ENCODE measurements around the gene DDI2. TPM values are rescaled to one million over a fixed set of nuclear protein-coding genes. Genes with fewer than 3 reads are reported as not detected.
A peak's percentile ranks its signal among the peaks of the same experiment; 100 is the strongest.
"Not testable (repeated sequence)": the region's sequence is repeated elsewhere in the genome, so short reads cannot be mapped to it uniquely, and the experiment has no call there.

DDI2 gene
- total RNA-seq, 2 experiments from 2014 or later: 31.6 to 33.3 TPM

DNA sequence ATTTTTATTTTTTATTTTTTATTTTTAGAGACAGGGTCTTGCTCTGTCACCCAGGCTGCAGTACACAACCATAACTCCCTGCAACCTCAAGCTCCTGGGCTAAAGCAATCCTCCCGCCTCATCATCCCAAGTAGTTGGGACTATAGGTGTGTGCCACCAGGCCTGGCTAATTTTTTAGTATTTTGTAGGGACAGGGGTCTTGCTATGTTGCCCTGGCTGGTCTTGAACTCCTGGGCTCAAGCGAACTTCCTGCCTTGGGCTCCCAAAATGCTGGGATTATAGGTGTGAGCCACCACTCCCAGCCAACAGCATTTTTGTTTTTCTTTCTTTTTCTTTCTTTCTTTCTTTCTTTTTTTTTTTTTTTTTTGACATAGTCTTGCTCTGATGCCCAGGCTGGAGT, 80.9 kb downstream of the DDI2 start:
- ATAC-seq (ENCODE audit: low read depth): no peak
- no peak for DNase-seq
- Mint-ChIP-seq H3K4me1 (peaks cover 22% of the 10 kb centered on the region), H3K27me3 (no peaks in the 10 kb centered on the region), H3K36me3 (peaks cover 14% of the 10 kb centered on the region), H3K27ac (peak overlapping the region; percentile 61), H3K4me3 (peak overlapping the region; percentile 52), H3K9me3 (no peaks in the 10 kb centered on the region)
- POLR2A ChIA-PET: interaction anchor here (0.8 to 2.8 kb wide), 4 partner anchors 13 to 107 kb away, joined by 3 to 37 read pairs (median 10); partner anchors contain the start of genes DDI2 and PLEKHM2

DNA sequence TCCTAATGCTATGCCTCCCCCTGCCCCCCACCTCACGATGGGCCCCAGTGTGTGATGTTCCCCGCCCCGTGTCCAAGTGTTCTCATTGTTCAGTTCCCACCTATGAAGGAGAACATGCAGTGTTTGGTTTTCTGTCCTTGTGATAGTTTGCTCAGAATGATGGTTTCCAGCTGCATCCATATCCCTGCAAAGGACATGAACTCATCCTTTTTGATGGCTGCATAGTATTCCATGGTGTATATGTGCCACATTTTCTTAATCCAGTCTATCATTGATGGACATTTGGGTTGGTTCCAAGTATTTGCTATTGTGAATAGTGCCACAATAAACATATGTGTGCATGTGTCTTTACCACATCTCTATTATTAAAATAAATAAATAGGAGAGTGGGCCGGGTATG, 82.1 kb downstream of the DDI2 start:
- DNase-seq; H3K9me3 Mint-ChIP-seq; H3K4me3 Mint-ChIP-seq; H3K27ac Mint-ChIP-seq; POLR2A ChIA-PET; ATAC-seq (ENCODE audit: low read depth); H3K27me3 Mint-ChIP-seq: not testable (repeated sequence)
- H3K36me3 Mint-ChIP-seq: peaks cover 11% of the 10 kb centered on the region
- peaks cover 21% of the 10 kb centered on the region for H3K4me1 Mint-ChIP-seq

DNA sequence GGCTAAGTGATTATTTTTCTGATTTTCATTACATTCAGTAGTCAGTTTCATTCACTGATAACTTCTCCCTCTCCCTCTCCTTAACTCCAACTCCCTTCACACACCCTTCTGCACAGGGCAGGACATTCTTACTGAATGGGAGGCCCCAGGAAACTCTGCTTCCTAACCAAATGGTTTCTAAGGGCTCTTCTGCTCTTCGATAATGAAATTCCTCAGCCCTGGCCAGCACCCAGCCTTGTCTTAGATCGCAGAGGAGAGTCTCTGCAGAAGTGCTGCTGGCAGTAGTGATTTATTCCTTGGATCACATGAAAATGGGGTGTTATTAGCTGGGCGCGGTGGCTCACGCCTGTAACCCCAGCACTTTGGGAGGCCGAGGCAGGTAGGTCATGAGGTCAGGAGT, 83.2 kb downstream of the DDI2 start:
- POLR2A ChIA-PET: interaction anchor here (0.6 kb wide), 1 partner anchor 1319 kb away, joined by 3 read pairs; no protein-coding TSS in a partner anchor
- H3K9me3 Mint-ChIP-seq: no peaks in the 10 kb centered on the region
- H3K4me1 Mint-ChIP-seq: peaks cover 16% of the 10 kb centered on the region
- DNase-seq (no peak), ATAC-seq (ENCODE audit: low read depth) (no peak)
- H3K4me3 Mint-ChIP-seq: no peak overlapping the region
- peak overlapping the region; percentile 21 for H3K27ac Mint-ChIP-seq
- peaks cover 11% of the 10 kb centered on the region for H3K36me3 Mint-ChIP-seq
- no peaks in the 10 kb centered on the region for H3K27me3 Mint-ChIP-seq

DNA sequence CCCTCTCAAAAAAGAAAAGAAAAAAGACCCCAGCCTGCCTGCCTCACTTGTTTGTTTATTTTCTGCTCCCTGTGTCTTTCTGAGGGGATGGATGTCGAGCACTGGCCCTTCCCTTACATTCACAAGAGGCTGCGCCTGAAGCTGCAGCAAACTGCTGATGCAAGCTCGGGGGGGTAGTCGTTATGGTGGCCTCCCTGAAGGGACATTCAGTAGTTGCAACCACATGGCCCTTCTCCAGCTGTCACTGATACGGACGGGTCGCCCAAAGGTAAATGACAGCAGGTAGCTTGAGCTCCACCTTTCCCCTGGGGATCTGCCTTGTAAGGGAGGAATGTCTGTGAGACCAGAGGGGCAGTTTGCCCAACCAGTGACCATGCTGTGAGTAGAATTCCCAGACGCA, 84.5 kb downstream of the DDI2 start:
- POLR2A ChIA-PET: interaction anchor here (0.5 kb wide), 1 partner anchor 10 kb away, joined by 4 read pairs; no protein-coding TSS in a partner anchor
- Mint-ChIP-seq H3K27me3 (no peaks in the 10 kb centered on the region), H3K4me1 (peaks cover 13% of the 10 kb centered on the region), H3K36me3 (peaks cover 18% of the 10 kb centered on the region), H3K27ac (no peak overlapping the region), H3K4me3 (no peak overlapping the region), H3K9me3 (no peaks in the 10 kb centered on the region)
- ATAC-seq (ENCODE audit: low read depth) (no peak), DNase-seq (no peak)

DNA sequence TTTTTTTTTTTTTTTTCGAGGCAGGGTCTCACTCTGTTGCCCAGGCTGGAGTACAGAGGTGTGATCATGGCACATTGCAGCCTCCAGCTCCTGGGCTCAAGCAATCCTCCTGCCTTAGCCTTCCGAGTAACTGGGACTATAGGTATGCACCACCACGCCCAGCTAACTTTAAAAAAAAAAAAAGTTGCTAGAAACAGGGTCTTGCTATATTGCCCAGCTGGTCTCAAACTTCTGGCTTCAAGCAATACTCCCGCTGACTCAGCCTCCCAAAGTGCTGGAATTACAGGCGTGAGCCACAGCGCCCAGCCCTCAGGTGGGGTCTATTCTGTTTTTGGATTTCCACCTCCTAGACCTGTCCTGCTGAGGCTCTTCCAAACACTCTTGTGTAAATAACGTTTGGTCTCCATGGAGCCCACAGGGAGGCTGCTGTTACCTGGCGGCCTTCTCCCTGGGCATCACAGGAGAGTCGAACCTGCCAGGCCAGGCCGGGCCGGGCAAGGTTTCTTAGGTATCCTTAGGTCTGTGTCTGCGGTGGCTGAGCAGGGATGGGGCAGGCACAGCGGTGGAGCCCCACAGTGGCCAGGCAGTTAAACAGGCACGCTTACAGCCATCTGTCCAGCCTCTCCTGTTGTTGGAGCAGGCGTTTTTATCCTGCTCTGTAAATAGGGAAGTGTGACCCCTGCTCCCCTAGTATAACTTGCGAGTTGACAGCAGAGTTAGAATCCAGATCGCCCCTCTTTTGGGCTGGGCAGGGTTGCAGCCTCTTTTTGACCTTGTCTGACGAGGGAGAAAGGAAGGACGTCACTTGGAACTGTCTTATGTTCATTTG, 85.7 kb downstream of the DDI2 start:
- no peak overlapping the region for H3K27ac Mint-ChIP-seq
- H3K9me3 Mint-ChIP-seq: no peaks in the 10 kb centered on the region
- H3K4me3 Mint-ChIP-seq: no peak overlapping the region
- POLR2A ChIA-PET: no interaction called here
- peaks cover 5% of the 10 kb centered on the region for H3K4me1 Mint-ChIP-seq
- ATAC-seq (ENCODE audit: low read depth) (no peak), DNase-seq (no peak)
- H3K36me3 Mint-ChIP-seq: peaks cover 16% of the 10 kb centered on the region
- no peaks in the 10 kb centered on the region for H3K27me3 Mint-ChIP-seq

DNA sequence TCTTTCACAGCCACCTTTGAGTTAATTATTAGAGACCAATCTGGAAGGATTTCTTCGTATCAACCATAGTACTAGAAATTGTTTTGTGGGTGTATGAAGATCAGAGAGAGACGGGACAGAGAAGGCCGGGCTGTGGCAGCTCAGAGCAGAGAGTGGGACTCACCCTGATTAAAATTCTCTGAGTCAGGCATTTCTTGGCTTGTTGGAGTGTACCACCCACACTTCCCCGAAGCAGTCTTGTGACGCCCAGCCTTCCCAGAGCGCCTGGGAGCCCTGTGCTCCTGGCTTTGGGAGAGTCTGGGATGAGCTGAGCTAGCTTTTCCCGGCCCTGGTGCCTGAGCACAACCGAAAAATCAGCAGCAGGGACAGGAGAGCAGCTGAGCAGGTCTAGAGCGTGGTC, 86.3 kb downstream of the DDI2 start:
- no peak overlapping the region for H3K27ac Mint-ChIP-seq
- DNase-seq: no peak
- H3K27me3 Mint-ChIP-seq: no peaks in the 10 kb centered on the region
- POLR2A ChIA-PET: no interaction called here
- ATAC-seq (ENCODE audit: low read depth): no peak
- H3K4me3 Mint-ChIP-seq: no peak overlapping the region
- H3K4me1 Mint-ChIP-seq: peaks cover 5% of the 10 kb centered on the region
- H3K9me3 Mint-ChIP-seq: no peaks in the 10 kb centered on the region
- peaks cover 16% of the 10 kb centered on the region for H3K36me3 Mint-ChIP-seq

DNA sequence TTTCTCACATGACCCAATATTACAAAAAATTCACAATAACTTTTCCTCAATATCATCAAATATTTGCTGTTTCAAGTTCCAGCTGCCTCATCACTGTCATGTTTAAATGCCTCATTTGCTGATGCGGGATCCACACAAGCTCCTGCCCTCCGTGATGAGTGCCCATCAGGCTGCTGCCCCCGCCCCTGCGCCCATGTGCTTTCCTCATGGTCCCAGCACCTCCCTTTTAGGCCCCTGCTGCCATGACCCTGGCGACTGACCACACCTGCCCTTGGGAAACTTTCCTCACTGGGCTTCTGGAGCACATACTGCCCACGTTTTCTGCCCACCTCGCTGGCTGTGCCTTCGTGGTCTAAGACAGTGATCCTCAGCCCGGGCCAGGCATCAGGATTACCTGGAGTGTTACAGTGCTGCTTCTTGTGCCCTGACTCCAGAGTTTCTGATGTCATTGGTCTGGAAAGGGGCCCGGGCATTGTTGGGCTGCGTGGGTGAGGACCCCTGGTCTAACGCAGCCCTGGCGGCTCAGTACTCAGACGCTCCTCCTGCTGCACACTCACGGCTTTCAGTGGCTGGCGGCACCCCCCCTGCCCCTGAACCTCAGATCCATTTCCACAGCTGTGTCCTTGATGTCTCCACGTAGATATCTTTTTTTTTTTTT, 87.4 kb downstream of the DDI2 start:
- POLR2A ChIA-PET: interaction anchor here (0.6 to 0.7 kb wide), 2 partner anchors 45 to 163 kb away, joined by 3 to 6 read pairs; no protein-coding TSS in a partner anchor
- Mint-ChIP-seq H3K9me3 (no peaks in the 10 kb centered on the region), H3K4me1 (peaks cover 2% of the 10 kb centered on the region), H3K4me3 (no peak overlapping the region), H3K36me3 (peaks cover 12% of the 10 kb centered on the region), H3K27me3 (no peaks in the 10 kb centered on the region), H3K27ac (no peak overlapping the region)
- no peak for DNase-seq
- ATAC-seq (ENCODE audit: low read depth): no peak

DNA sequence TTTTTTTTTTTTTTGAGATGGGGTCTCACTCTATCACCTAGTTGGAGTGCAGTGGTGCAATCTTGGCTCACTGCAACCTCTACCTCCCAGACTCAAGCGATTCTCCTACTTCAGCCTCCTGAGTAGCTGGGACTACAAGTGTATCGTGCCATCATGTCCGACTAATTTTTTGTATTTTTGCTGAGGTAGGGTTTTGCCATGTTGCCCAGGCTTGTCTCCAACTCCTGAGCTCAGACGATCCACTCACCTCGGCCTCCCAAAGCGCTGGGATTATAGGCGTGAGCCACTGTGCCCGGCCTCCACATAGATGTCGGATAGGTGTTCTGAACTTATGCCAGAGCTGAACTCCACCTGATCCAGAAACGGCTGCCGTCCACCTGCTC, 87.9 kb downstream of the DDI2 start:
- ATAC-seq (ENCODE audit: low read depth) (no peak), DNase-seq (no peak)
- Mint-ChIP-seq H3K27me3 (no peaks in the 10 kb centered on the region), H3K4me3 (no peak overlapping the region), H3K36me3 (peaks cover 12% of the 10 kb centered on the region), H3K27ac (no peak overlapping the region), H3K4me1 (peaks cover 2% of the 10 kb centered on the region), H3K9me3 (no peaks in the 10 kb centered on the region)
- POLR2A ChIA-PET: interaction anchor here (0.6 to 1.0 kb wide), 3 partner anchors 9 to 164 kb away, joined by 3 to 6 read pairs (median 3); no protein-coding TSS in a partner anchor

DNA sequence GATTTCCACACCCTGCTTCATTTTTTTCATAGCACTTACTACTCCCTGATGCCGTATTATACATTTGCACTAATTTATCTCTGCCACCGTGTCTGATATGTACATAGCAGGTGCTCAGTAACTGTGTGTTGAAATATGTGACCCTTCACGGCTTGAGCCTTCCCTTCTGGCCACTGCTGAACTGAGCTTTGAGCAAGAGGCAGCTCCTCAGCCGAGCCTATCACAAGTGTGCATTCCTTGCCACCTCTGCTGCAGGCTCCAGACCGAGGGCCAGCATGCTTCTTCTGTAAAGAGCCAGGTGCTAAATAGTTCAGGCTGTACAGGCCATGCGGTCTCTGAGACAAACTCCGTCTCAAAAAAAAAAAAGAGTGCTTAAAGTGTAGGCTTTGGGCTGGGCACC, 89.5 kb downstream of the DDI2 start:
- Mint-ChIP-seq H3K36me3 (peaks cover 12% of the 10 kb centered on the region), H3K4me3 (no peak overlapping the region), H3K27me3 (no peaks in the 10 kb centered on the region), H3K4me1 (peaks cover 6% of the 10 kb centered on the region), H3K27ac (no peak overlapping the region), H3K9me3 (no peaks in the 10 kb centered on the region)
- POLR2A ChIA-PET: no interaction called here
- DNase-seq (no peak), ATAC-seq (ENCODE audit: low read depth) (no peak)

DNA sequence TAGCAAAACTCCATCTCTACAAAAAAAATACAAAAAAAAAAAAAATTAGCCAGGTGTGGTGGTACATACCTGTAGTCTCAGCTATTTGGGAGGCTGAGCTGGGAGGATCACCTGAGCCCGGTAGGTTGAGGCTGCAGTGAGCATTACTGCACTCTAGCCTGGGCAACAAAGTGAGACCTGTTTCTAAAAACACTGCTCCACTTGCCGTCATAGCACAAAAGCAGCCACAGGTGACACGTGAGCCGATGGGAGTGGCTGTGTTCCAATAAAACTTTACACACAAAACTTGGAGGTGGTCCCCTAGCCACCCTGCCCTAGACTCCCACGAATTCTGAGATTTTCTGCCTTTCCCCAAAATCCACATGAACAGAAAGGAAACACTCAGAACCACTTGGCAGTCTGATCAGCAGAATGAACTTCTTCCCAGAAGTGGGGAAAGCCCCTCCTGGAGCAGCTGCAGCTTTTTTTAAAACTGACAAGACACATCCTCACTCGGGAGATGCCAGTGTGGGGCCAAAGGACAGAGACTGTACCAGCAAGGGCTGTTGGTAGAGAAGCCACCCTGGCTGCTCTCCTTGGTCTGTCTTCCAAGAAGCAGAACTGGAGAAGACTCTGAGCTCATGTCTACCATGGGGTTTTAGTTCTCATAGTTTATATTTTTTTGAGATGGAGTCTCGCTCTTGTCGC, 90.1 kb downstream of the DDI2 start:
- H3K36me3 Mint-ChIP-seq: peaks cover 12% of the 10 kb centered on the region
- no peak overlapping the region for H3K27ac Mint-ChIP-seq
- no peak overlapping the region for H3K4me3 Mint-ChIP-seq
- no peaks in the 10 kb centered on the region for H3K9me3 Mint-ChIP-seq
- no peak for ATAC-seq (ENCODE audit: low read depth)
- no peaks in the 10 kb centered on the region for H3K27me3 Mint-ChIP-seq
- no peak for DNase-seq
- H3K4me1 Mint-ChIP-seq: peaks cover 6% of the 10 kb centered on the region
- POLR2A ChIA-PET: no interaction called here

DNA sequence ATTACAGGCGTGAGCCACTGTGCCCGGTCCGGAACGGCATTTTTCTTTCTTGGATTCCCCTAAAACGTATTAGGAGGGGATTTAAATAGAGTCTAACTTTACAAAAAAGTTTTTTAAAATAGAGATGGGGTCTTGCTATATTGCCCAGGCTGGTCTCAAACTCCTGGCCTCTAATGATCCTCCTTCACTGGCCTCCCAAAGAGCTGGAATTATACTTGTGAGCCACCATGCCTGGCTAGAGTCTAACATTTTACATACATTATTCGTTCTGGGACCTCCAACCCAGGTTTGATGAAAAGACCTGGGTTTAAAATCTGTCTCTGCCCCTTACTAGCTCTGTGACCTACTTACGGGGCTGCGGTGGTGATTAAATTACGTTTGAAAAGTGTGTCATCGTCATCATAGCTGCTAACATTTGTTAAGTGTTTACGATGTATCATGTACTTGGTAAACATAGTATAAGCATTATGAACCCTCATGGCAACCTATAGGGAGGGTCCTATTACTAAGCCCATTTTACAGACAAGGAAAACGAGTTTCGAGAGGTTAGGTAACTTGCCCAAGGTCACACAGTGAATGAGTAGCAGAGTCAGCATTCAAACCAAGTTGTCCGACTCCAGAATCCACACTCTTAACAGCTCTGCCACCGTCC, 91.4 kb downstream of the DDI2 start:
- Mint-ChIP-seq H3K27ac (no peak overlapping the region), H3K4me3 (no peak overlapping the region), H3K27me3 (no peaks in the 10 kb centered on the region), H3K4me1 (peaks cover 6% of the 10 kb centered on the region), H3K9me3 (no peaks in the 10 kb centered on the region), H3K36me3 (peaks cover 12% of the 10 kb centered on the region)
- POLR2A ChIA-PET: no interaction called here
- ATAC-seq (ENCODE audit: low read depth): no peak
- DNase-seq: no peak

DNA sequence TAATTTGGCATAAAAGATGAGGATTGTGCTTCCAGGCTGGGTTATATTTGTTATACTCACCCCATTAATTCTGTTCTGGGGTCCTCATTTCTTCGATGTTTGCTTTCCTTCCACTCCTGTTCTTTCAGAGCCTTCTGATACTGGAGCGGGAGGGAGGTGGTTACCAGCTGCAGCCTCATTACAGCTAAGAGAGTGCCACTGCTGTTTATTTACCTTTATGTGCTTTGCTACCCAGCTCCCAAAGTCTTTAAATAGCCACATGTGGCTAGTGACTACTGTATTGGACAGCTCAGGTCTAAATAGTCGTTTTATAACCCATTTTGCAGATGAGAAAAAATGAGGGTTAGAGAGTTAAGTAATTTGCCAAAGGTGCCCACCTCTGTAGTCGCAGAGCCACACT, 92.0 kb downstream of the DDI2 start:
- no peak for ATAC-seq (ENCODE audit: low read depth)
- H3K27me3 Mint-ChIP-seq: no peaks in the 10 kb centered on the region
- peaks cover 12% of the 10 kb centered on the region for H3K36me3 Mint-ChIP-seq
- no peak overlapping the region for H3K27ac Mint-ChIP-seq
- no peaks in the 10 kb centered on the region for H3K9me3 Mint-ChIP-seq
- DNase-seq: no peak
- POLR2A ChIA-PET: interaction anchor here (0.5 kb wide), 1 partner anchor 51 kb away, joined by 3 read pairs; no protein-coding TSS in a partner anchor
- H3K4me3 Mint-ChIP-seq: no peak overlapping the region
- peaks cover 6% of the 10 kb centered on the region for H3K4me1 Mint-ChIP-seq

DNA sequence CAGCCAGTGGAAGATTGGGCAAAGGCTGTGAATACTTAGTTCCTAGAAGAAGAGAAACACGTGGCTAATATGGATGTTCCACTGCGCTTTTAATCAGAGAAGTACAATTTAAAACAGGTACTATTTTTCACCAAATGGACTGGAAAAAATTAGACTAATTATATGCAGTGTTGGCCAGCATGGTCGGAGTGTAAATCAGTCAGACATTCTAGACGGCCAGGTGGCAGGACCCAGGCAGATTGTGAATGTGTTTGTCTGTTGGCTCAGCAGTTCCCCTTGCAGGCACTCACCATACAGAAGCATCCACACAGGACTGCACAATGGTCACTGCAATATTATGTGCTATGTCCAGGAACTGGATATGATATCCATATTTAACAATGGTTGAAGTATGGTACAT, 94.9 kb downstream of the DDI2 start:
- no peak for ATAC-seq (ENCODE audit: low read depth)
- no peaks in the 10 kb centered on the region for H3K9me3 Mint-ChIP-seq
- POLR2A ChIA-PET: interaction anchor here (0.6 kb wide), 1 partner anchor 10 kb away, joined by 4 read pairs; no protein-coding TSS in a partner anchor
- DNase-seq: no peak
- H3K27ac Mint-ChIP-seq: no peak overlapping the region
- peaks cover 3% of the 10 kb centered on the region for H3K4me1 Mint-ChIP-seq
- H3K4me3 Mint-ChIP-seq: no peak overlapping the region
- no peaks in the 10 kb centered on the region for H3K36me3 Mint-ChIP-seq
- H3K27me3 Mint-ChIP-seq: no peaks in the 10 kb centered on the region

Data from activated naive CD8-positive, alpha-beta T cell treated with anti-CD3 and anti-CD28 coated beads, Interleukin-2, amount 10 ng/mL, durations not matched to agents 7 days and 5 days (primary cell).